HepG2 (cell line): ENCODE measurements around the gene LRP1B. TPM values are rescaled to one million over a fixed set of nuclear protein-coding genes. Genes with fewer than 3 reads are reported as not detected.

Experiments
- ATAC-seq: fragments of 200-7000 bp; cut with Tn5 transposase; 3 replicates; pipeline ENCODE4 v1.9.1; 2020; ENCODE audit warnings: mild to moderate bottlenecking, moderate library complexity
- BruUV-seq: library from RNA; stranded (reverse); fragments of 400-500 nt; replicated peaks from 2 replicates; lab custom pipeline; 2021; lab: Mats Ljungman, UMichigan
- CTCF ChIA-PET: fragments of 300-600 bp; formaldehyde crosslinking; extraction: SDS; loops from one replicate; lab custom pipeline; 2021; ENCODE audit warnings: low total read pairs, inconsistent platforms, low intra/inter-chr PET ratio; lab: Yijun Ruan, JAX
- POLR2A ChIA-PET: fragments of 350-600 bp; sonication (Branson Sonifier 250); formaldehyde crosslinking; loops from one replicate; lab custom pipeline; 2020; ENCODE audit warnings: antibody characterized with exemption, inconsistent platforms; lab: Yijun Ruan, JAX
- DNase-seq: peaks from one replicate; pipeline ENCODE4 v3.0.0-alpha.2; 2015; ENCODE audit warnings: low spot score
- FAIRE-seq: peaks from 3 replicates; lab custom pipeline; 2011; peaks lifted over from hg19 to GRCh38; lab: Jason Lieb, UNC
- H2AFZ ChIP-seq: one replicate; pipeline ENCODE4 v1.6.1; 2011; ENCODE audit warnings: low read length, inconsistent platforms
- H3K27ac ChIP-seq: fragments of 300-600 bp; 3 replicates; pipeline ENCODE4 v1.8.0; 2011; ENCODE audit warnings: mixed run types, mild to moderate bottlenecking, mixed read lengths, low read length, inconsistent platforms; ENCODE audit not compliant: insufficient read depth; ENCODE audit errors: extremely low read length
- H3K27me3 ChIP-seq, 2 experiments: fragments of 200-600 bp in 1 of 2; 2 replicates in 1 of 2; 3 replicates in 1 of 2; pipeline versions ENCODE4 v1.6.0 to v1.8.0; 2011; ENCODE audit warnings: low read length in 2 of 2, mild to moderate bottlenecking in 2 of 2, moderate library complexity in 2 of 2, inconsistent platforms in 1 of 2; ENCODE audit not compliant: insufficient read depth in 2 of 2, control insufficient read depth in 1 of 2
- H3K36me3 ChIP-seq, 2 experiments: fragments of 200-600 bp in 1 of 2; replicated peaks in 1 of 2; 2 replicates in 1 of 2; 3 replicates in 1 of 2; pipeline versions ENCODE4 v1.5.1 to v1.8.0; 2011; ENCODE audit warnings: low read length in 2 of 2, inconsistent platforms in 1 of 2; ENCODE audit not compliant: insufficient read depth in 2 of 2, control insufficient read depth in 1 of 2
- H3K4me1 ChIP-seq: 2 replicates; pipeline ENCODE4 v1.5.1; 2012; ENCODE audit warnings: low read length, inconsistent platforms; ENCODE audit not compliant: insufficient read depth
- H3K4me2 ChIP-seq: 2 replicates; pipeline ENCODE4 v1.6.0; 2011; ENCODE audit warnings: low read depth, low read length, inconsistent platforms
- H3K4me3 ChIP-seq, 3 experiments: fragments of 200-600 bp in 1 of 3; sonication (generic), shearing (Covaris generic) in 1 of 3; replicated peaks in 1 of 3; 2 replicates each; pipeline ENCODE4 v1.5.1; 2011 to 2016; ENCODE audit warnings: low read length in 3 of 3, inconsistent platforms in 2 of 3, low read depth in 2 of 3, mild to moderate bottlenecking in 2 of 3, control low read depth in 1 of 3, mixed read lengths in 1 of 3; ENCODE audit not compliant: insufficient read depth in 1 of 3
- H3K79me2 ChIP-seq: one replicate; pipeline ENCODE4 v1.6.1; 2011; ENCODE audit warnings: low read length, inconsistent platforms; ENCODE audit not compliant: insufficient read depth
- H3K9ac ChIP-seq: 2 replicates; pipeline ENCODE4 v1.6.0; 2011; ENCODE audit warnings: mild to moderate bottlenecking, low read depth, low read length, inconsistent platforms; ENCODE audit not compliant: insufficient read depth
- H3K9me3 ChIP-seq: 2 replicates; pipeline ENCODE4 v1.5.1; 2012; ENCODE audit warnings: mild to moderate bottlenecking, low read length
- H4K20me1 ChIP-seq: 2 replicates; pipeline ENCODE4 v1.6.0; 2011; ENCODE audit warnings: inconsistent platforms, mild to moderate bottlenecking, low read length, moderate library complexity; ENCODE audit not compliant: insufficient read depth
- AGO2 ChIP-seq: fragments of 200-400 bp; formaldehyde crosslinking; optimal IDR thresholded peaks from 2 replicates; pipeline ENCODE3; 2017; ENCODE audit warnings: mild to moderate bottlenecking, low read depth, low read length, moderate library complexity
- HNRNPH1 ChIP-seq: fragments of 200-400 bp; formaldehyde crosslinking; optimal IDR thresholded peaks from 2 replicates; pipeline ENCODE3; 2017; ENCODE audit warnings: mild to moderate bottlenecking, low read depth, low read length
- HNRNPK ChIP-seq: fragments of 200-400 bp; formaldehyde crosslinking; IDR thresholded peaks from 2 replicates; pipeline ENCODE4 v1.6.1; 2018; ENCODE audit warnings: low read length, low read depth, moderate library complexity, mild to moderate bottlenecking; ENCODE audit not compliant: poor library complexity, severe bottlenecking
- NFE2L1 ChIP-seq: sonication (generic); formaldehyde crosslinking; IDR thresholded peaks from 2 replicates; pipeline ENCODE4 v1.4.0; 2020; ENCODE audit warnings: missing genetic modification reagents, mild to moderate bottlenecking, borderline replicate concordance
- PHB2 ChIP-seq: fragments of 450-650 bp; IDR thresholded peaks from 2 replicates; pipeline ENCODE4 v1.6.1; 2018; ENCODE audit not compliant: partially characterized antibody
- TOPORS ChIP-seq: sonication (generic); formaldehyde crosslinking; IDR thresholded peaks from 2 replicates; pipeline ENCODE4 v1.8.0; 2023; ENCODE audit warnings: mild to moderate bottlenecking, missing genetic modification reagents
- ZNF782 ChIP-seq: sonication (generic); formaldehyde crosslinking; IDR thresholded peaks from 2 replicates; pipeline ENCODE4 v1.4.0; 2020; ENCODE audit warnings: missing genetic modification reagents, mild to moderate bottlenecking, borderline replicate concordance
- WGBS: methylation state at CpG from one replicate; pipeline ENCODE4 v1.1.6; 2017; ENCODE audit warnings: low lambda C conversion rate; 5-methylcytosine and 5-hydroxymethylcytosine counted together
- in situ Hi-C: cut with HindIII; loops from 2 replicates; pipeline ENCODE4 v1.10.0; 2017; ENCODE audit warnings: low pct_unique_long_range_greater_than_20kb; ENCODE audit not compliant: extremely low pct_ligation_motif_present
- intact Hi-C: fragments of 100-400 bp; cut with micrococcal nuclease; formaldehyde crosslinking; loops from one replicate; pipeline ENCODE4 v1.10.0; 2022; ENCODE audit not compliant: unreplicated experiment
- polyA plus RNA-seq, 8 experiments: library from polyadenylated mRNA; depleted of rRNA in 3 of 8; stranded (reverse) in 7 of 8; unstranded in 1 of 8; fragments of >200 nt; fragmentation: Illumina TruSeq in 4 of 8; extraction: Trizol in 4 of 8; gene quantifications; 2 replicates each; pipeline versions ENCODE4 v1.2.1 to v1.2.3, GENCODE V29; 2011 to 2016; ENCODE audit warnings: low read depth in 4 of 8, missing spikeins in 1 of 8, mixed read lengths in 1 of 8; ENCODE audit not compliant: insufficient read depth in 1 of 8
- total RNA-seq, 5 experiments: library from RNA; depleted of rRNA; stranded (reverse); fragments of >200 nt; fragmentation: Illumina TruSeq; extraction: Trizol; gene quantifications; 2 replicates each; pipeline ENCODE4 v1.2.3, GENCODE V29; 2016; ENCODE audit warnings: low read depth in 1 of 5
- TF ChIP-seq, protein P1 (sequence below): IDR thresholded peaks from 2 replicates; pipeline ENCODE4 v1.6.1; 2016; ENCODE audit warnings: low read depth, missing genetic modification reagents, missing compliant biosample characterization
- TF ChIP-seq, protein P2 (sequence below): sonication (generic); formaldehyde crosslinking; conservative IDR thresholded peaks from 2 replicates; pipeline ENCODE4 v1.4.0; 2020; ENCODE audit warnings: missing genetic modification reagents
- TF ChIP-seq, protein P3 (sequence below), 2 experiments: IDR thresholded peaks; 2 replicates each; pipeline ENCODE4 v1.6.1; 2011 to 2012; ENCODE audit warnings: low read length in 2 of 2, borderline replicate concordance in 1 of 2, low read depth in 1 of 2, mild to moderate bottlenecking in 1 of 2, moderate library complexity in 1 of 2

Gene LRP1B
- total and polyA plus RNA-seq, 2 of the 13 experiments (the other 11 are each of a cell fraction or from before 2014, with no cell fraction given): 0.04 TPM; not detected in 1

DNA sequence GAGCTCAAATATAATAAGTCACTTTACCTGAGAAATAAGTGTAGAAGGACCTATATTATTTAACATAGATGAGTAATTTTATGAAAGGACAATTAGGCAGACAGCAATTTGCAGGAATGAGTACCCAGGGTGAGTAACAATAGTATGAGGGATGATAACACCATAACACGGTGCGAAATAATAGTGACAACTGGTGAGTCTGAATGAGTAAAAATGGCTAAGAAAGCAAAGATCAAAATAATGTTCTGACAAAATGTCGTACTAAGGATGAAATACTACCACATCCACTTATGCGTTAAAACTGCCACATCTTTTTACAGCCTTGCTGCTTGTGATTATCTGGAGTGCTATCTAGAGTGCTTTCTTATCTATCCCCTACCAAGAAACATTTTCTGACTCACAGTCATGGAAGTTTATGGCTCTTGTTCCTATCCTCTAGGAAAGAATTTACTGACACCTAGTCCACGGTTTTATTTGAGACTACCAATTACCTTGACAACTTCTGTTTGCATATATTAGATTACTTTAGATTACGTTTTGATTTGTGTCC, 929.7 kb downstream of the LRP1B start (continued):
- TF ChIP-seq, protein P1, sequence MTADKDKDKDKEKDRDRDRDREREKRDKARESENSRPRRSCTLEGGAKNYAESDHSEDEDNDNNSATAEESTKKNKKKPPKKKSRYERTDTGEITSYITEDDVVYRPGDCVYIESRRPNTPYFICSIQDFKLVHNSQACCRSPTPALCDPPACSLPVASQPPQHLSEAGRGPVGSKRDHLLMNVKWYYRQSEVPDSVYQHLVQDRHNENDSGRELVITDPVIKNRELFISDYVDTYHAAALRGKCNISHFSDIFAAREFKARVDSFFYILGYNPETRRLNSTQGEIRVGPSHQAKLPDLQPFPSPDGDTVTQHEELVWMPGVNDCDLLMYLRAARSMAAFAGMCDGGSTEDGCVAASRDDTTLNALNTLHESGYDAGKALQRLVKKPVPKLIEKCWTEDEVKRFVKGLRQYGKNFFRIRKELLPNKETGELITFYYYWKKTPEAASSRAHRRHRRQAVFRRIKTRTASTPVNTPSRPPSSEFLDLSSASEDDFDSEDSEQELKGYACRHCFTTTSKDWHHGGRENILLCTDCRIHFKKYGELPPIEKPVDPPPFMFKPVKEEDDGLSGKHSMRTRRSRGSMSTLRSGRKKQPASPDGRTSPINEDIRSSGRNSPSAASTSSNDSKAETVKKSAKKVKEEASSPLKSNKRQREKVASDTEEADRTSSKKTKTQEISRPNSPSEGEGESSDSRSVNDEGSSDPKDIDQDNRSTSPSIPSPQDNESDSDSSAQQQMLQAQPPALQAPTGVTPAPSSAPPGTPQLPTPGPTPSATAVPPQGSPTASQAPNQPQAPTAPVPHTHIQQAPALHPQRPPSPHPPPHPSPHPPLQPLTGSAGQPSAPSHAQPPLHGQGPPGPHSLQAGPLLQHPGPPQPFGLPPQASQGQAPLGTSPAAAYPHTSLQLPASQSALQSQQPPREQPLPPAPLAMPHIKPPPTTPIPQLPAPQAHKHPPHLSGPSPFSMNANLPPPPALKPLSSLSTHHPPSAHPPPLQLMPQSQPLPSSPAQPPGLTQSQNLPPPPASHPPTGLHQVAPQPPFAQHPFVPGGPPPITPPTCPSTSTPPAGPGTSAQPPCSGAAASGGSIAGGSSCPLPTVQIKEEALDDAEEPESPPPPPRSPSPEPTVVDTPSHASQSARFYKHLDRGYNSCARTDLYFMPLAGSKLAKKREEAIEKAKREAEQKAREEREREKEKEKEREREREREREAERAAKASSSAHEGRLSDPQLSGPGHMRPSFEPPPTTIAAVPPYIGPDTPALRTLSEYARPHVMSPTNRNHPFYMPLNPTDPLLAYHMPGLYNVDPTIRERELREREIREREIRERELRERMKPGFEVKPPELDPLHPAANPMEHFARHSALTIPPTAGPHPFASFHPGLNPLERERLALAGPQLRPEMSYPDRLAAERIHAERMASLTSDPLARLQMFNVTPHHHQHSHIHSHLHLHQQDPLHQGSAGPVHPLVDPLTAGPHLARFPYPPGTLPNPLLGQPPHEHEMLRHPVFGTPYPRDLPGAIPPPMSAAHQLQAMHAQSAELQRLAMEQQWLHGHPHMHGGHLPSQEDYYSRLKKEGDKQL (CRISPR knock-in tag): no peak

DNA sequence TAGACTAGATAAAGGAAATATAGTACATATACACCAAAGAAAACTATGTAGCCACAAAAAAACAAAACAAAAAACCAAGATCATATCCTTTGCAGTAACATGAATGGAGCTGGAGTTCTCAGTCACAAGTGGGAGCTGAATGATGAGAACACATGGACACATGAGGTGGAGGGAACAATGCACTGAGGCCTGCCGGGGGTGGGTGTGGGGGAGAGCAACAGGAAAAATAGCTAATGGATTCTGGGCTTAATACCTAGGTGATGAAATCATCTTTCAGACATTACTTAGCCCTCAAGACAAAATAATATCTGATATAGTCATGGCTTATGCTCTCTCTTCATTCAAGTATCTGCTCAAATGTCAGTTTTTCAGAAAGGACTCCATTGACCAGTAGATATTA, 930.6 kb downstream of the LRP1B start:
- BruUV-seq: no TSS peak
- no peak overlapping the region for H3K9ac ChIP-seq
- no peak overlapping the region for H3K4me3 ChIP-seq
- no peak overlapping the region for H2AFZ ChIP-seq
- no peak overlapping the region for H3K27ac ChIP-seq
- in situ Hi-C loops: no loop called here
- no peaks in the 10 kb centered on the region for H3K4me1 ChIP-seq
- no peaks in the 10 kb centered on the region for H3K27me3 ChIP-seq
- intact Hi-C loops: no loop called here
- FAIRE-seq (no peak), ATAC-seq (no peak)
- no peaks in the 10 kb centered on the region for H3K9me3 ChIP-seq
- TF ChIP-seq, protein P2, sequence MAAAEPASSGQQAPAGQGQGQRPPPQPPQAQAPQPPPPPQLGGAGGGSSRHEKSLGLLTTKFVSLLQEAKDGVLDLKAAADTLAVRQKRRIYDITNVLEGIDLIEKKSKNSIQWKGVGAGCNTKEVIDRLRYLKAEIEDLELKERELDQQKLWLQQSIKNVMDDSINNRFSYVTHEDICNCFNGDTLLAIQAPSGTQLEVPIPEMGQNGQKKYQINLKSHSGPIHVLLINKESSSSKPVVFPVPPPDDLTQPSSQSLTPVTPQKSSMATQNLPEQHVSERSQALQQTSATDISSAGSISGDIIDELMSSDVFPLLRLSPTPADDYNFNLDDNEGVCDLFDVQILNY (CRISPR knock-in tag): no peak
- no peak for TF ChIP-seq HNRNPH1
- no peak for TF ChIP-seq AGO2
- TF ChIP-seq ZNF782 (CRISPR knock-in tag): no peak
- TF ChIP-seq, protein P3, sequence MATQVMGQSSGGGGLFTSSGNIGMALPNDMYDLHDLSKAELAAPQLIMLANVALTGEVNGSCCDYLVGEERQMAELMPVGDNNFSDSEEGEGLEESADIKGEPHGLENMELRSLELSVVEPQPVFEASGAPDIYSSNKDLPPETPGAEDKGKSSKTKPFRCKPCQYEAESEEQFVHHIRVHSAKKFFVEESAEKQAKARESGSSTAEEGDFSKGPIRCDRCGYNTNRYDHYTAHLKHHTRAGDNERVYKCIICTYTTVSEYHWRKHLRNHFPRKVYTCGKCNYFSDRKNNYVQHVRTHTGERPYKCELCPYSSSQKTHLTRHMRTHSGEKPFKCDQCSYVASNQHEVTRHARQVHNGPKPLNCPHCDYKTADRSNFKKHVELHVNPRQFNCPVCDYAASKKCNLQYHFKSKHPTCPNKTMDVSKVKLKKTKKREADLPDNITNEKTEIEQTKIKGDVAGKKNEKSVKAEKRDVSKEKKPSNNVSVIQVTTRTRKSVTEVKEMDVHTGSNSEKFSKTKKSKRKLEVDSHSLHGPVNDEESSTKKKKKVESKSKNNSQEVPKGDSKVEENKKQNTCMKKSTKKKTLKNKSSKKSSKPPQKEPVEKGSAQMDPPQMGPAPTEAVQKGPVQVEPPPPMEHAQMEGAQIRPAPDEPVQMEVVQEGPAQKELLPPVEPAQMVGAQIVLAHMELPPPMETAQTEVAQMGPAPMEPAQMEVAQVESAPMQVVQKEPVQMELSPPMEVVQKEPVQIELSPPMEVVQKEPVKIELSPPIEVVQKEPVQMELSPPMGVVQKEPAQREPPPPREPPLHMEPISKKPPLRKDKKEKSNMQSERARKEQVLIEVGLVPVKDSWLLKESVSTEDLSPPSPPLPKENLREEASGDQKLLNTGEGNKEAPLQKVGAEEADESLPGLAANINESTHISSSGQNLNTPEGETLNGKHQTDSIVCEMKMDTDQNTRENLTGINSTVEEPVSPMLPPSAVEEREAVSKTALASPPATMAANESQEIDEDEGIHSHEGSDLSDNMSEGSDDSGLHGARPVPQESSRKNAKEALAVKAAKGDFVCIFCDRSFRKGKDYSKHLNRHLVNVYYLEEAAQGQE (IDR thresholded peaks at IDR 0.05; ENCODE audit: borderline replicate concordance in 1 of 2, low read depth in 1 of 2, low read length in 2 of 2): no peak
- TF ChIP-seq TOPORS (CRISPR knock-in tag): no peak
- no peak for TF ChIP-seq HNRNPK
- TF ChIP-seq PHB2: no peak
- TF ChIP-seq NFE2L1 (CRISPR knock-in tag): no peak
- TF ChIP-seq, all 625 proteins: peak for 0
- H3K4me2 ChIP-seq: no peak overlapping the region
- no peaks in the 10 kb centered on the region for H3K36me3 ChIP-seq
- H3K79me2 ChIP-seq: no peaks in the 10 kb centered on the region
- no peak for DNase-seq
- CTCF ChIA-PET: no interaction called here
- WGBS: 0% methylated on average over 1 of the region's 1 CpG
- POLR2A ChIA-PET: no interaction called here
- no peaks in the 10 kb centered on the region for H4K20me1 ChIP-seq
